ENCODE measurements around the gene TRAF3IP1. TPM values are rescaled to one million over a fixed set of nuclear protein-coding genes. Genes with fewer than 3 reads are reported as not detected.
"Not testable (repeated sequence)": the region's sequence is repeated elsewhere in the genome, so short reads cannot be mapped to it uniquely, and the experiment has no call there.

The TRAF3IP1 gene
- polyA plus RNA-seq, 4 donors, result 17.1 to 20.6 (median 20.1) TPM

GRCh38 chr2:238441262-238442114 lies 121.2 kb downstream of the TRAF3IP1 start:
- no peak for DNase-seq (ENCODE audit: low read depth in 4 of 4, low spot score in 3 of 4)

- not testable (repeated sequence) for DNase-seq (ENCODE audit: low read depth in 4 of 4, low spot score in 3 of 4)
Measured at GRCh38 chr2:238442257-238442656, 121.9 kb downstream of the TRAF3IP1 start.

- DNase-seq (ENCODE audit: low read depth in 4 of 4, low spot score in 3 of 4), result no peak
Measured at GRCh38 chr2:238444242-238444641, 123.9 kb downstream of the TRAF3IP1 start.

- no peak for DNase-seq (ENCODE audit: low read depth in 4 of 4, low spot score in 3 of 4)
Measured at GRCh38 chr2:238445409-238446190, 125.3 kb downstream of the TRAF3IP1 start.

GRCh38 chr2:238446371-238446770 lies 126.1 kb downstream of the TRAF3IP1 start:
- DNase-seq (ENCODE audit: low read depth in 4 of 4, low spot score in 3 of 4), result no peak

GRCh38 chr2:238448031-238448955 lies 128.0 kb downstream of the TRAF3IP1 start:
- DNase-seq (ENCODE audit: low read depth in 4 of 4, low spot score in 3 of 4), result no peak

- DNase-seq (ENCODE audit: low read depth in 4 of 4, low spot score in 3 of 4), result no peak
Measured at GRCh38 chr2:238449241-238449640, 128.9 kb downstream of the TRAF3IP1 start.

GRCh38 chr2:238449909-238450417 lies 129.6 kb downstream of the TRAF3IP1 start:
- no peak for DNase-seq (ENCODE audit: low read depth in 4 of 4, low spot score in 3 of 4)

GRCh38 chr2:238450440-238450861 lies 130.1 kb downstream of the TRAF3IP1 start:
- DNase-seq (ENCODE audit: low read depth in 4 of 4, low spot score in 3 of 4), result no peak

Other genes with a start within 250 kb of the TRAF3IP1 start
- 1 to 10 TPM in 3 of 4 donors, under 1 TPM in 1; 0.86 to 2.9 (median 1.7) TPM for gene ESPNL, start 220.2 kb upstream of the TRAF3IP1 start, polyA plus RNA-seq (ENCODE audit: insufficient read length in 4 of 4)
- under 1 TPM; 0.10 to 0.50 (median 0.31) TPM for gene KLHL30, start 181.8 kb upstream of the TRAF3IP1 start, polyA plus RNA-seq (ENCODE audit: insufficient read length in 4 of 4)
- gene ERFE, start 161.5 kb upstream of the TRAF3IP1 start, polyA plus RNA-seq (ENCODE audit: insufficient read length in 4 of 4), result 1 to 10 TPM in 3 of 4 donors, under 1 TPM in 1; 0.70 to 7.7 (median 5.0) TPM
- gene ILKAP, start 116.8 kb upstream of the TRAF3IP1 start, polyA plus RNA-seq (ENCODE audit: insufficient read length in 4 of 4), result 10 to 100 TPM; 35.8 to 56.2 (median 41.1) TPM
- gene HES6, start 80.5 kb upstream of the TRAF3IP1 start, polyA plus RNA-seq (ENCODE audit: insufficient read length in 4 of 4), result 1 to 10 TPM; 4.5 to 9.0 (median 4.7) TPM
- 1 to 10 TPM; 5.4 to 9.4 (median 7.6) TPM for gene PER2, start 31.9 kb upstream of the TRAF3IP1 start, polyA plus RNA-seq (ENCODE audit: insufficient read length in 4 of 4)
- 10 to 100 TPM; 28.5 to 34.2 (median 29.9) TPM for gene ASB1, start 106.4 kb downstream of the TRAF3IP1 start, polyA plus RNA-seq (ENCODE audit: insufficient read length in 4 of 4)